OCI-LY3 (cell line): Measurements from ENCODE around the gene MAST1.

ENCODE experiments used
- EZH2phosphoT487 ChIP-seq: fragments of 200-600 bp; shearing (Covaris generic); IDR thresholded peaks from 2 replicates; pipeline ENCODE4 v1.6.1; 2018; ENCODE audit warnings: antibody characterized with exemption, mixed run types, low read depth
- TF ChIP-seq, protein P1 (sequence below): fragments of 200-600, 300-600 bp; sonication (generic); IDR thresholded peaks from 2 replicates; pipeline ENCODE4 v1.5.1; 2014; ENCODE audit warnings: antibody characterized with exemption, low read length, low read depth

GRCh38 chr19:12882589-12882988, 44.3 kb downstream of the MAST1 start:
- TF ChIP-seq, protein P1, sequence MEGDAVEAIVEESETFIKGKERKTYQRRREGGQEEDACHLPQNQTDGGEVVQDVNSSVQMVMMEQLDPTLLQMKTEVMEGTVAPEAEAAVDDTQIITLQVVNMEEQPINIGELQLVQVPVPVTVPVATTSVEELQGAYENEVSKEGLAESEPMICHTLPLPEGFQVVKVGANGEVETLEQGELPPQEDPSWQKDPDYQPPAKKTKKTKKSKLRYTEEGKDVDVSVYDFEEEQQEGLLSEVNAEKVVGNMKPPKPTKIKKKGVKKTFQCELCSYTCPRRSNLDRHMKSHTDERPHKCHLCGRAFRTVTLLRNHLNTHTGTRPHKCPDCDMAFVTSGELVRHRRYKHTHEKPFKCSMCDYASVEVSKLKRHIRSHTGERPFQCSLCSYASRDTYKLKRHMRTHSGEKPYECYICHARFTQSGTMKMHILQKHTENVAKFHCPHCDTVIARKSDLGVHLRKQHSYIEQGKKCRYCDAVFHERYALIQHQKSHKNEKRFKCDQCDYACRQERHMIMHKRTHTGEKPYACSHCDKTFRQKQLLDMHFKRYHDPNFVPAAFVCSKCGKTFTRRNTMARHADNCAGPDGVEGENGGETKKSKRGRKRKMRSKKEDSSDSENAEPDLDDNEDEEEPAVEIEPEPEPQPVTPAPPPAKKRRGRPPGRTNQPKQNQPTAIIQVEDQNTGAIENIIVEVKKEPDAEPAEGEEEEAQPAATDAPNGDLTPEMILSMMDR, result no peak
- no peak for TF ChIP-seq EZH2phosphoT487
